Heart right ventricle (tissue), 16 donors: ENCODE results near the gene LEFTY1. TPM values are rescaled to one million over a fixed set of nuclear protein-coding genes. Genes with fewer than 3 reads are reported as not detected.
A peak's percentile ranks its signal among the peaks of the same experiment; 100 is the strongest.

Source experiments
- ATAC-seq, 8 donors: fragments of 200-7000 bp; cut with Tn5 transposase; one replicate each; pipeline ENCODE4 v1.9.1; 2020; ENCODE audit warnings: mild to moderate bottlenecking in 8 of 8, moderate library complexity in 8 of 8, moderate number of reproducible peaks in 1 of 8
- DNase-seq, 2 donors: peaks; one replicate each; pipeline ENCODE4 v3.0.0-alpha.2; 2020
- H3K27ac ChIP-seq, 10 donors: fragments of 200-600 bp; sonication (generic) in 2 of 10; one replicate each; pipeline versions ENCODE4 v1.5.0 to v1.8.0; 2020 to 2022; ENCODE audit warnings: mild to moderate bottlenecking in 3 of 10
- H3K27me3 ChIP-seq, 7 donors: fragments of 200-600 bp; one replicate each; pipeline ENCODE4 v1.8.0; 2021 to 2022; ENCODE audit warnings: mild to moderate bottlenecking in 2 of 7
- H3K36me3 ChIP-seq, 9 donors: fragments of 200-600 bp; sonication (generic) in 1 of 9; one replicate each; pipeline versions ENCODE4 v1.5.0 to v1.8.0; 2020 to 2022; ENCODE audit warnings: mild to moderate bottlenecking in 2 of 9
- H3K4me1 ChIP-seq, 9 donors: fragments of 200-600 bp; sonication (generic) in 1 of 9; one replicate each; pipeline versions ENCODE4 v1.5.0 to v1.8.0; 2020 to 2022; ENCODE audit warnings: mild to moderate bottlenecking in 4 of 9
- H3K4me3 ChIP-seq, 10 donors: fragments of 200-600 bp; sonication (generic) in 2 of 10; one replicate each; pipeline versions ENCODE4 v1.5.0 to v1.8.0; 2020 to 2022; ENCODE audit warnings: mild to moderate bottlenecking in 7 of 10, moderate library complexity in 2 of 10
- H3K9me3 ChIP-seq, 11 donors: fragments of 200-600 bp in 10 of 11; sonication (generic) in 2 of 11; one replicate each; pipeline versions ENCODE4 v1.5.0 to v1.8.0; 2013 to 2022; ENCODE audit warnings: mild to moderate bottlenecking in 2 of 11, control low read depth in 1 of 11, moderate library complexity in 1 of 11
- WGBS, 2 donors: extraction: QIAGEN DNeasy Blood & Tissue Kit; methylation state at CpG; one replicate each; pipeline ENCODE4 v1.1.7; 2013; ENCODE audit warnings: inconsistent platforms in 1 of 2; 5-methylcytosine and 5-hydroxymethylcytosine counted together
- intact Hi-C, 10 donors: fragments of 100-400 bp; cut with DNase I; formaldehyde crosslinking; loops; one replicate each; pipeline versions ENCODE4 v1.11.1 to v1.14.2; 2022
- polyA plus RNA-seq, 2 donors: library from polyadenylated mRNA; stranded (reverse); fragments of 200-250 nt; gene quantifications; one replicate each; pipeline ENCODE4 v1.2.3, GENCODE V29; 2013
- total RNA-seq, 10 donors: library from RNA; stranded (reverse); fragmentation: NEBNext Ultra II Directional in 3 of 10; extraction: Animal tissue kit (Norgen Biotek cat#: 25700) in 3 of 10; gene quantifications; one replicate each; pipeline versions ENCODE4 v1.2.1 to v1.2.4, GENCODE V29; 2021 to 2023
- TF ChIP-seq, protein P1 (sequence below), 9 donors: fragments of 200-600 bp; sonication (generic) in 2 of 9; IDR thresholded peaks; one replicate each; pipeline versions ENCODE4 v1.5.0 to v1.8.0; 2021 to 2022; ENCODE audit warnings: antibody characterized with exemption in 9 of 9, mild to moderate bottlenecking in 5 of 9, moderate library complexity in 1 of 9
- donor health status: Arrhythmogenic right ventricular cardiomyopathy.
- donor health status: ischemic (EF 13 %, LVEDD 7.1; RV severe dilation, severe dysfunction).
- donor health status: healthy with polysubstance abuse.
- donor health status: DM: no; HTN: yes; CAD: no.
- donor health status: DM: no; HTN: no; CAD: no.
- donor health status: ischemic (EF 25% LVEDD 6.9; RV normal size, moderate dysfunction).
- donor health status: ischemic (EF 25% LVEDD 5.7; RV mildly dilated, moderate dysfunction).
- donor health status: healthy.
- donor health status: DM: yes; HTN: yes; CAD: no.
- donor health status: Ischemic cardiomyopathy.
- donor health status: ischemic (EF 35%, LVEDD 5.7; RV mildly dilated, moderate dysfunction).
- donor health status: nonischemic (EF 11% LVEDD 7.7; RV severe dilation, severe dysfunction).
- donor health status: DM: yes; HTN: yes; CAD: no.
- donor health status: PGD.
- donor health status: ischemic (EF 29% LVEDD 5.4; RV normal size, mild dysfunction).
- donor health status: nonischemic (EF 23%, LVEDD 6.1; RV moderate dilation, normal function).

Gene LEFTY1
- total and polyA plus RNA-seq, 12 donors = 0.15 to 0.77 (median 0.25) TPM; not detected in 3

DNA sequence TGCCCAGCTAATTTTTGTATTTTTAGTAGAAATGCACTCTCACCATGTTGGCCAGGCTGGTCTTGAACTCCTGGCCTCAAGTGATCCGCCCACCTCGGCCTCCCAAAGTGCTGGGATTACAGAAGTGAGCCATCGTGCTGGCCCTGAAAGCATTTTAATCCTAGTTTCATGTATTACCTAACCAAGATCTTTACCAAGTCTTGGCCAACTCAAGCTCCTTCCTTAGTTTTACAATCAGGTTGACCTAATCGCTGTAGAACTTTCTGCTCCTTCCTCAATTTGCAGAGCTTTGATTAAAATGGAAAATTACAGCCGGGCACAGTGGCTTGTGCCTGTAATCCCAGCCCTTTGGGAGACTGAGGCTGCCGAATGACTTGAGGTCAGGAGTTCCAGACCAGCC is 3.6 kb downstream of the LEFTY1 start:
- intact Hi-C loops = no loop called here
- WGBS, 2 donors = 94 to 96% methylated on average over 6 of the region's 6 CpGs
- ATAC-seq = no peak

DNA sequence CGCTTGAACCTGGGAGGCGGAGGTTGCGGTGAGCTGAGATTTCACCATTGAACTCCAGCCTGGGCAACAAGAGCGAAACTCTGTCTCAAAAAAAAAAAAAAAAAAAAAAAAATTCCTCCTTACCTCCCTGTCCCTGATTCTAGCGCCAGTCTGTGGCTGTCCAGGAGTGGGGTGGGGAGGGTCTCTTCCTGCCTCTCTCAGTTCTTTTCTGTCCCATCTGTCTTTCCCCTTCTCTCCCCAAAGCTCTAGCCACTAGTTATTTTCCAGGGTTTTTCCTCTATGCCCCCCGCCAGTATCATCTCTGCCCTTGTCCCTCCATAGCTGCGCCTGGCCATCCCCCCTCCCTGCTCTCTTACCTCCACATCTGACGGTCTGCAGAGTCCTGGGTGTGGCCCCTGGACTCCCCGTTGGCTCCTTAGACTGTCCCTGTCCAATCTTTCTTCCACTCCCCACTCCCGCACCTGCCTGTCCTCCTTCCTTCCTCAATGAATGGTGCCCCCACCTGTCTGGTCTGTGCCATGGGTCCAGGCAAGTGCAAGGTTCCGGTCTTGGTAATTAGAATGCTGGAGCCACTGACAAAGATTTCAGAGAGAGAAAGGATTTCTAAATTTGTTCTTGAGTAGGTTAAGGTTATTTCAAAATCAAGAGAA is 5.2 kb downstream of the LEFTY1 start:
- no peaks in the 10 kb centered on the region for H3K36me3 ChIP-seq
- WGBS, 2 donors = 91% methylated on average over 10 of the region's 11 CpGs
- H3K4me3 ChIP-seq = peak overlapping the region in 6 of 10 donors; percentile 95 to 99 (median 98)
- H3K27ac ChIP-seq = peak overlapping the region in 2 of 10 donors; percentile 97 to 98
- ATAC-seq (no peak), DNase-seq (no peak)
- no peaks in the 10 kb centered on the region for H3K9me3 ChIP-seq
- intact Hi-C loops = loop anchor here in 4 of 10 donors (1.0 to 5.0 kb wide), 3 partner anchors 28 to 71 kb away; partner anchors contain the start of gene EPHX1 (in 2 of the 4)
- TF ChIP-seq, protein P1, sequence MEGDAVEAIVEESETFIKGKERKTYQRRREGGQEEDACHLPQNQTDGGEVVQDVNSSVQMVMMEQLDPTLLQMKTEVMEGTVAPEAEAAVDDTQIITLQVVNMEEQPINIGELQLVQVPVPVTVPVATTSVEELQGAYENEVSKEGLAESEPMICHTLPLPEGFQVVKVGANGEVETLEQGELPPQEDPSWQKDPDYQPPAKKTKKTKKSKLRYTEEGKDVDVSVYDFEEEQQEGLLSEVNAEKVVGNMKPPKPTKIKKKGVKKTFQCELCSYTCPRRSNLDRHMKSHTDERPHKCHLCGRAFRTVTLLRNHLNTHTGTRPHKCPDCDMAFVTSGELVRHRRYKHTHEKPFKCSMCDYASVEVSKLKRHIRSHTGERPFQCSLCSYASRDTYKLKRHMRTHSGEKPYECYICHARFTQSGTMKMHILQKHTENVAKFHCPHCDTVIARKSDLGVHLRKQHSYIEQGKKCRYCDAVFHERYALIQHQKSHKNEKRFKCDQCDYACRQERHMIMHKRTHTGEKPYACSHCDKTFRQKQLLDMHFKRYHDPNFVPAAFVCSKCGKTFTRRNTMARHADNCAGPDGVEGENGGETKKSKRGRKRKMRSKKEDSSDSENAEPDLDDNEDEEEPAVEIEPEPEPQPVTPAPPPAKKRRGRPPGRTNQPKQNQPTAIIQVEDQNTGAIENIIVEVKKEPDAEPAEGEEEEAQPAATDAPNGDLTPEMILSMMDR (IDR thresholded peaks at IDR 0.05) = no peak
- H3K27me3 ChIP-seq = no peaks in the 10 kb centered on the region
- peaks cover 19 to 48% (median 37%) of the 10 kb centered on the region in 9 donors for H3K4me1 ChIP-seq

More for the DNA sequence above, 3.6 kb downstream of the LEFTY1 start:
- Histone ChIP-seq H3K27ac (no peak overlapping the region), H3K4me3 (no peak overlapping the region), H3K36me3 (no peaks in the 10 kb centered on the region), H3K4me1 (peaks cover 4 to 44% (median 22%) of the 10 kb centered on the region in 9 donors), H3K9me3 (no peaks in the 10 kb centered on the region), H3K27me3 (no peaks in the 10 kb centered on the region)
- no peak for DNase-seq
- TF ChIP-seq, protein P1 (IDR thresholded peaks at IDR 0.05) = no peak

- WGBS, 2 donors = 6% methylated on average over 63 of the region's 63 CpGs
- Histone ChIP-seq H3K4me3 (peak overlapping the region; percentile 88 to 100 (median 98)), H3K27me3 (no peaks in the 10 kb centered on the region), H3K27ac (peak overlapping the region; percentile 85 to 98 (median 95)), H3K4me1 (peaks cover 23 to 51% (median 44%) of the 10 kb centered on the region in 9 donors), H3K9me3 (no peaks in the 10 kb centered on the region), H3K36me3 (peaks cover 0 to 5% (median 0%) of the 10 kb centered on the region in 9 donors)
- DNase-seq (peak; percentile 52 to 68), ATAC-seq (peak; percentile 39 to 63 (median 46))
- intact Hi-C loops = loop anchor here in 3 of 10 donors (5.0 kb wide), 2 partner anchors 34 to 71 kb away; partner anchors contain the start of gene EPHX1 (in 2 of the 3)
- TF ChIP-seq, protein P1 (IDR thresholded peaks at IDR 0.05) = peak in 2 of 9 donors; percentile 18 to 33
Observed at GRCh38 chr1:225882694-225883615, 6.0 kb downstream of the LEFTY1 start.
